SKM-1 (cell line): ENCODE data around the gene AGPAT1.
"Not testable (repeated sequence)": the region's sequence is repeated elsewhere in the genome, so short reads cannot be mapped to it uniquely, and the experiment has no call there.

Experiments used
- DNase-seq: peaks from one replicate; lab custom pipeline; 2025; ENCODE audit not compliant: unreplicated experiment; lab: John Stamatoyannopoulos, UW

AGPAT1 gene

DNA sequence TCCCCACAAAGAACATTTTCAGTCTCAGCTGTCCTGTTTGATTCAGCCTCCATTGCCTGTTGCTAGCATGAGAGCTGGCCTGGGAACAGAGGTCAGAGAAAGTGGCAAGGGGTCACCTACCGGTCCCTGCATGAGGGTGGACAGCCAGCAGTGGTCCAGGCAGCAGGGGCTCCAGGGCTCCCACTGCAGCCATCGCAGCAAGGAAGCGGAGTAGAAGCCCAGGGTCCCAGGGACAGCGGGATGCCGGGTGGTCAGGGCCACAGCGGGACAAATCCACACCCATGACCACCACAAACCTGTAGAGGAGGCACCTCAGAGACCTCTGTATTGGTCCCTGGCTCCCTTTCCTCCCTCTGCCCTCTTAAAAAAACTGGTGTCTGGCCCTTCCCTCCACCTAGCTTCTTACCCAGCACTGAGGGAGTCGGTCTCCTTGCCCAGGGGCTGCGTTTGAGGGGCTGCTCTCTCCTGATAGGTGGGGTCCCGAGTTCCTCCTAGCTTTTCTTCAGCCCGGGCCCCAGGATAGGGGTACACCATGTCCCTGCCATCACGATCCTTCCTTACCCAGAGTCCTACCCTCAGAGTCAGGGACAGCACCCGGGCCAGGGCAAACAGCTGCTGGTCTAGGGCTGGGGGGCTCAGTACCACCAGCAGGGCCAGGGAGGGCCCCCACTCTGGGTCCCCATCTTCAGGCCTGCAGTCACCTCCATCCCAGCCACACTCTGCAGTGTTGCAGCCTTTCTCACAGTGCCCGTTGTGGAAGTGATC is 25.0 kb upstream of the AGPAT1 start:
- no peak for DNase-seq

- DNase-seq, result no peak
These were observed 23.0 kb upstream of the AGPAT1 start for GRCh38 chr6:32198866-32199265.

DNA sequence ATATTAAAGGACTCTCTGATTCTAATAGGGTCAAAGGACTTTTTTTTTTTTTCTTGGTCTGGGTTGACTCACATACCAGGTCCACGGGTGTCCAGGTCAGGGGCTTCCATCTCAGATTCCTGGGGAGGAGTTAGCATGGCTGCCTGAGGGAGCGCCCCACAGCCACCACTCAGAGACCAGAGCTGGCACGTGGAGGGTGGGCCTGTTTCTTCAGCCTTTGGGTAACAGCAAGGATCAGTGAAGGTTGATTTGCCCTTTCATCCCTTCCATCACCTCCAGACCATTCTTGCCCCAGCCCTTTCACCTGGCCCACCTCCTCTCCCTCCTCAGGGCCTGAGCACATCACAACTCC is 22.4 kb upstream of the AGPAT1 start:
- no peak for DNase-seq

- no peak for DNase-seq
These were observed 21.1 kb upstream of the AGPAT1 start for GRCh38 chr6:32196682-32197616.

- DNase-seq, result no peak
These were observed 20.2 kb upstream of the AGPAT1 start for GRCh38 chr6:32195902-32196681.

GRCh38 chr6:32195652-32195901 is 19.7 kb upstream of the AGPAT1 start:
- DNase-seq, result peak; percentile 98

- peak; percentile 21 for DNase-seq
These were observed 19.2 kb upstream of the AGPAT1 start for GRCh38 chr6:32194825-32195651.

DNA sequence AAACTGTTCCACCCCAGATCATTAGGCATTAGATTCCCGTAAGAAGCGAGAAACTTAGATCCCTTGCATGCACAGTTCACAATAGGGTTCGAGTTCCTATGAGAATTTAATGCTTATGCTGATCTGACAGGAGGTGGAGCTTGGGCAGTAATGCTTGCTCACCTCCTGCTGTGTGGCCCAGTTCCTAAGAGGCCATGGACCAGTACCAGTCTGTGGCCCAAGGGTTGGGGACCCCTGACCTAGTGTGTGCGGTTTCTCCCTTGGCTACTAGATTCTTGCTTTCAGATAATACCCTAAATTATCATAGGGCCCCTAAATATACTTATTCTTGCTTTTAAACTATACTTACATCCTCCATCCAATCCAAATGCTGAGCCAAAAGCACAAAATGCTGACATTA is 18.5 kb upstream of the AGPAT1 start:
- no peak for DNase-seq

DNA sequence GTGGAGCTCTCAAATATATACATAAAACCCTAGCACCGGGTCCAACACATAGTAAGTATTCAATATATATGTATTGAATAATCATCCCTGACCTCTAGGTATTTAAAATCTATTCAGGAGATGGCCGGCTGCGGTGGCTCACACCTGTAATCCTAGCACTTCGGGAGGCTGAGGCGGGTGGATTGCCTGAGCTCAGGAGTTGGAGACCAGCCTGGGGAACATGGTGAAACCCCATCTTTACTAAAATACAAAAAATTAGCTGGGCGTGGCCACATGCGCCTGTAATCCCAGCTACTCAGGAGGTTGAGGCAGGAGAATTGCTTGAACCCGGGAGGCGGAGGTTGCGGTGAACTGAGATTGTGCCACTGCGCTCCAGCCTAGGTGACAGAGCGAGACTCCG is 17.2 kb upstream of the AGPAT1 start:
- not testable (repeated sequence) for DNase-seq

DNA sequence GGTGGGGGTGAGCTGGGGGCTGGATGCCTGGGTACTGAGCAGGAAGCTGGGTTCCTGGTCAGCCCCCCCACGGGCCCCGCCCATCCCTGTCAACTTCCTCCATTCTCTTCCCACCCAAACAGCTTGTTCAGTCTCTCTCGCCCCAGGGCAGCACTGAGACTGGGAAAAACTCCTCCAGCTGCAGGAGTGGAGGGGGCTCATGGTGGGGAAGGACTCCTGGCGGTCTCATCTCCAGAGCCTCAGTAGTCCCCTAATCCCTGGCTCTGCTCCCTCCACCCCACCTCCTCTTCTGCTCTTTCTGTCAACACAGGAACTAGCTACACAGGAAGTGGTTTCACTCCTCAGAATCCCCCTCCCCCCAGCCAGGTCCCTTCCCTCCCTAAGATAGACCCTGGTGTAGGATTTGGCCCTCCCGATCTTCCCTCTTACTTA is 16.7 kb upstream of the AGPAT1 start, which contains the start of gene GPSM3:
Gene GPSM3, minus strand, starts transcription at position 36 of the 432 bp plus-strand sequence. CDS start 130 bp downstream, outside the sequence.
- DNase-seq, result peak; percentile 86

DNA sequence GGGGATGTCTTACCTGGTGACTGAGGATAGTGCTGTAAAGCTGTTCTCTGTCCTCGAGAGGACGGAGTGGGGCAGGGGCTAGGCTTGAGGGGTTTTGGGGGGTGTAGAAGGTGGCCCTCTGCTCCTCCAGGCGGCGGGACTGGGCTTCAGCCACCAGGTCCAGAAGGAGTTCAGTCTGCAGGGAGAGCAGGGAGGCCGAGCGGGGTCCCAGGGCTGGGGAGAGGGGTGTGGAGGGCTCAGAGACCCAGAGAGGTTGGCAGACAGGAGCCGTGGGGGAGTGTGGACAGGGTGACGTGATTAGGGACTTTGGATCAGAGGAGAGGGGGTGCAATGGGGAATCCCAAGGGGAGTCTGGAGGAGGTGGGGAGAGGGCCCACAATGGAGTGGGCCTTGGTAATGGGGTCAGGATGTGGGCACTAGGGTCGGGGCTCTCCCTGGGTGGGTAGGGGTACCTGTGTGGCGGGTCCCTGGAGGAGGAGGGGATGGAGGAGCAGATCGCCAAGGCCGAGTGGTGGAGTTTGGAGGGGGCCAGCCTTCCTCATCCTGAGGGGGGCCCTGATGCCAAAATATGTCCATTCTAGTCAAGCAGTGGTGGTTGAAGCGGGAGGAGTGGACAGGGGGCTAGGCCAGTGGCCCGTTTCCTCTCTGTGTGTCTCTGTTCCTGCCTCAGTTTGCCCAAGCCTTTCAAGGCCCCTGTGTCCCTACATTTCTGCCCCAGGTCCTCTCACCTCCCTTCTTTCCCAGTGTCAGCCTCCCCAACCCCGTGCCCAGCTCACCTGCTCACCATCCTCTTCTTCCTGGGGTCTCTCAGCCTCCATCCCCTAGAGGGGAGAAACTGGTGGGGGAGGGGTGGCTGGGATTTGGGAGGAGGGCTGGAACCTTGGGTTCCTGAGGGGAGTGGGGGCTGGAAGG is 16.1 kb upstream of the AGPAT1 start:
- DNase-seq, result no peak

GRCh38 chr6:32190911-32191677 is 15.2 kb upstream of the AGPAT1 start:
- no peak for DNase-seq

DNA sequence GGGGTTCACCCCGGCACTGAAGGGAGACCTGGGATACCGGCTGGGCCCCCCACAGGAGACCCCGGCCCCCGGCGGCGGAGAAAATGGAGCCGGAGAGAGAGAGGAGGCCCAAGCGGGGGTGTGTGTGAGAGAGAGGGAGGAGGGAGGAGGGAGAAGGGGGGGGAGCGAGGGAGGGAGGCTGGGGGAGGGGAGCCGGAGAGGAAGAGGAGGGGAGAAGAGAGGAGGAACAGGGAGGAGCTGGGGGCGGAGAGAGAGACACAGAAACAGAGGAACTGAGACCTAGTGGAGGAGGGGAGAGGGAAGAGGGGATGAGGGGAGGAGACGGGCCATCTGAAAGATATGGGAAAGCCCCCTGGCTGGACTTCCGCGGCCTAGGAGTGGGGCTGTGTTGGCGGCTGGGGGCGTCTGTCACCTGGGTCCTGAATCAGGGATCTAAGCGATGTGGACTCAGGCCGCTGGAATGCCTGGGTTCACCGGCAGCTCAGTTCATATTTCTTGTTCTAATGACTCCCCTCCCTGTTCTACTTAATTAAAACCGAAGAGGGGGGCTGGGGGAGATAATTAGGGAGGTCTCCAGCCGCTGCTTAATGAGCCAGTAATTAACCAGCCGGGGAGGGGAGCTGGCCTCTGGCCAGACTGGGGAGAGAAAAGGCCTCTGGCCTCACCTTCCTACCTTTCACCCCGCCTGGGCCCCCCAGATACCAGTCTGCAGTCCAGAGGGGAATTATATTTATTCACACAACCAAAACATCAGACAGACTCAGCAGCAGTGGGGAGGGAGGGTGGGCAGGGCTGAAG is 14.4 kb upstream of the AGPAT1 start, which contains the start of gene PBX2:
Gene PBX2, minus strand, starts transcription at position 149 of the 798 bp plus-strand sequence. CDS start 287 bp downstream, outside the sequence.
- peak; percentile 95 for DNase-seq

GRCh38 chr6:32189742-32190053 is 13.8 kb upstream of the AGPAT1 start:
- no peak for DNase-seq

DNA sequence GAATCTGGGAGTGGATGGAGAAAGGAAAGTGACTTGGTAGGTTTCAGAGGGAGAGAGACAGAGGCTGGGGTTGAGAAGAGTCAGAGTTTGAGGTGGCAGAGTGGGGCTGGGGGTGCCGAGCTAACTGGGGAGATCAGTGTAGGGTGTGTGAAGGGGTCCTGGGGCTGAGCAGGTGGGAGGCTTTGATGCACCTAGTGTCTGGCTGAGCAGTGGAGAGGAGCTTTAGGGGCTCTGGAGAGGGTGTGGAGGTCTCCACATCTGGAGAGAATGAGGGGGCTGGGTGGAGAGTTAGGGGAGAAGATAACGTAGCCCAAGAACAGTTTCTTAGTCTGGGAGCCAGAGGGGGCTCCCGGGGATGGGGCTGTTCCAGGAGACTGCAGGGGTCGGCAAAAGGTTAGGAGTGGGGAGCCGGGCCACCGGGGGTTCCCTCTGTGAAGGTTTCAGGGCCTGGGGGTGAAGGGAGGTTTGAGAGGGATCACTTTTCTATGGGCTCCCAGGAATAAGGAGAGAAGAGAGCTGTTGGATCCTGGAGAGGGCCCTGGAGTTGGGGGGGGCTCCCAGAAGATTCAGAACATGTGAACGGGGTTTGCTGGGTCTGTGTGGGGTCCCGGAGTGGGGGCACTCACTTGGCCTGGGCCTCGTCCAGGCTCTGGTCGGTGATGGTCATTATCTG is 13.3 kb upstream of the AGPAT1 start:
- DNase-seq, result no peak

DNA sequence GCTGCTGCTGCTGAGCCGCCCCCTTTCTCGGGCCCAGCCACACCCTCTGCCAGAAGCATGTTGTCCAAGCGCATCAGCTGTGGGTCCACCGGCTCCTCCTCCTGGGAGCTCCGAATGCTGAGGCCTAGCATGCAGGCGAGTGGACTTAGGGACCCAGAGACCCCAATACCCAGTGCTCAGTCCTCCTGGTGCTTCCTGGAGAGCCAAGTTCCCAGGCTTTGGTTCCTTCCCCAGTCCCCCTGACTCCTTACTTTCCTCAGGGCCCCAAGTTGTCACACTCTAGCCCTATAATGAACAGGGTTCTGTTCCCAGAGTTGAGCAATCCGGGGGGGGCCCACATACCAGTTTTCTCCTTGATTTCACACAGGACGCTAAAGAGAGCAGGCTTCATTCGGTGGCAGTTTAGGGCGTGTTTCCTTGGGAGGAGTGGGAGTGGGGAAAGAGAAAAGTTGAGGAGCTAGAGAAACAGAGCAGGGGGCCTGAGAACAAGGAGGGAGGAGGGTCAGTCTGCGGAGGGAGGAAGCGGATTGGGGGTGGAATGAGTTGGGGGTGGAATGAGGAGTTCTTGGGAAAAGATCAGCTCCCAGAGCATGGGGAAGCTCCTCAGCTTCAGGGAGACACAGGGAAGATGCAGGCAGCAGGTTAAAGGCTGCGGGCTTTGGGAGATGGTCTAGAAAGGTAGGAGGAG is 12.6 kb upstream of the AGPAT1 start:
- no peak for DNase-seq
